ENCODE data around the gene KANTR.

DNA sequence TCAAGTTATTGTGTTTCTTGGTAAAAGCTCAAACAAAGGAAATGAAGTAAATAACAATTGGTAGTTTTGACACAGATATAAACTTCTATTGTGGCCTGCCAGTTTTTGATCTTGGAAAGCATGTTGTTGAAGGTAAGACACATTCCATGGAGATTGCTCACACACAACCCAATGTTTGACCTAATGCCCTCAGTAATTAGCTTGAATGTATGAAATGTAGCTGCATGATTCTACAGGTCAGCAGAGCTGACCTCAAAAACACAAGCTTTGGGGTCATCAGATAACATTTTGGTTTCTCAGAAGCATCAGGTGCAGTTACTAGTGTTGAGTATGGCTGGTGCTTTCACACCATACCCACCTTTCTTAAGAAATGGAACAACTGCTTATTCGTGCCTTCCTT, 28.8 kb upstream of the KANTR start:
- TF ChIP-seq EZH2phosphoT487 (IDR thresholded peaks at IDR 0.05; ENCODE audit: low read length), result no peak
- TF ChIP-seq, protein P1, sequence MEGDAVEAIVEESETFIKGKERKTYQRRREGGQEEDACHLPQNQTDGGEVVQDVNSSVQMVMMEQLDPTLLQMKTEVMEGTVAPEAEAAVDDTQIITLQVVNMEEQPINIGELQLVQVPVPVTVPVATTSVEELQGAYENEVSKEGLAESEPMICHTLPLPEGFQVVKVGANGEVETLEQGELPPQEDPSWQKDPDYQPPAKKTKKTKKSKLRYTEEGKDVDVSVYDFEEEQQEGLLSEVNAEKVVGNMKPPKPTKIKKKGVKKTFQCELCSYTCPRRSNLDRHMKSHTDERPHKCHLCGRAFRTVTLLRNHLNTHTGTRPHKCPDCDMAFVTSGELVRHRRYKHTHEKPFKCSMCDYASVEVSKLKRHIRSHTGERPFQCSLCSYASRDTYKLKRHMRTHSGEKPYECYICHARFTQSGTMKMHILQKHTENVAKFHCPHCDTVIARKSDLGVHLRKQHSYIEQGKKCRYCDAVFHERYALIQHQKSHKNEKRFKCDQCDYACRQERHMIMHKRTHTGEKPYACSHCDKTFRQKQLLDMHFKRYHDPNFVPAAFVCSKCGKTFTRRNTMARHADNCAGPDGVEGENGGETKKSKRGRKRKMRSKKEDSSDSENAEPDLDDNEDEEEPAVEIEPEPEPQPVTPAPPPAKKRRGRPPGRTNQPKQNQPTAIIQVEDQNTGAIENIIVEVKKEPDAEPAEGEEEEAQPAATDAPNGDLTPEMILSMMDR (IDR thresholded peaks at IDR 0.05; ENCODE audit: low read length), result no peak
- TF ChIP-seq EZH2 (optimal IDR thresholded peaks at IDR 0.05; ENCODE audit: low read depth, low read length), result no peak

All from MM.1S (cell line).